ENCODE measurements around the gene DDX20.

Gene DDX20

GRCh38 chr1:111732718-111733117, 23.0 kb upstream of the DDX20 start:
- Histone ChIP-seq H3K4me3 (ENCODE audit: low read depth, low read length, poor library complexity, severe bottlenecking) (no peak overlapping the region), H3K4me1 (ENCODE audit: insufficient read depth, low read length, severe bottlenecking) (peaks cover 8% of the 10 kb centered on the region), H3K9me2 (ENCODE audit: low read depth, low read length) (no peaks in the 10 kb centered on the region), H4K20me1 (ENCODE audit: insufficient read depth, low read length) (no peaks in the 10 kb centered on the region), H2AFZ (ENCODE audit: low read length) (no peak overlapping the region), H3K27ac (ENCODE audit: low read depth, low read length, poor library complexity, severe bottlenecking) (no peak overlapping the region), H3K36me3 (ENCODE audit: insufficient read depth, low read length) (no peaks in the 10 kb centered on the region), H3F3A (ENCODE audit: insufficient read depth, low read length) (no peaks in the 10 kb centered on the region), H3K79me2 (ENCODE audit: insufficient read depth, low read length) (no peaks in the 10 kb centered on the region), H3K4me2 (ENCODE audit: low read length) (no peak overlapping the region), H3K9me3 (ENCODE audit: low read length) (no peaks in the 10 kb centered on the region), H3K9ac (ENCODE audit: low read length) (no peak overlapping the region), H3K27me3 (ENCODE audit: insufficient read depth, low read length) (no peaks in the 10 kb centered on the region)
- no peak for TF ChIP-seq EZH2 (IDR thresholded peaks at IDR 0.05; ENCODE audit: borderline replicate concordance, low read length)
- no peak for TF ChIP-seq CTCF (IDR thresholded peaks at IDR 0.05; ENCODE audit: low read length)

- H3K9me2 ChIP-seq (ENCODE audit: low read depth, low read length) = no peaks in the 10 kb centered on the region
- H3K4me2 ChIP-seq (ENCODE audit: low read length) = no peak overlapping the region
- no peak for TF ChIP-seq CTCF (IDR thresholded peaks at IDR 0.05; ENCODE audit: low read length)
- no peak for TF ChIP-seq EZH2 (IDR thresholded peaks at IDR 0.05; ENCODE audit: borderline replicate concordance, low read length)
- no peaks in the 10 kb centered on the region for H3K36me3 ChIP-seq (ENCODE audit: insufficient read depth, low read length)
- H4K20me1 ChIP-seq (ENCODE audit: insufficient read depth, low read length) = no peaks in the 10 kb centered on the region
- no peaks in the 10 kb centered on the region for H3K79me2 ChIP-seq (ENCODE audit: insufficient read depth, low read length)
- no peaks in the 10 kb centered on the region for H3K9me3 ChIP-seq (ENCODE audit: low read length)
- H3K4me3 ChIP-seq (ENCODE audit: low read depth, low read length, poor library complexity, severe bottlenecking) = no peak overlapping the region
- no peak overlapping the region for H2AFZ ChIP-seq (ENCODE audit: low read length)
- H3F3A ChIP-seq (ENCODE audit: insufficient read depth, low read length) = no peaks in the 10 kb centered on the region
- no peak overlapping the region for H3K9ac ChIP-seq (ENCODE audit: low read length)
- no peaks in the 10 kb centered on the region for H3K27me3 ChIP-seq (ENCODE audit: insufficient read depth, low read length)
- H3K4me1 ChIP-seq (ENCODE audit: insufficient read depth, low read length, severe bottlenecking) = peaks cover 15% of the 10 kb centered on the region
- no peak overlapping the region for H3K27ac ChIP-seq (ENCODE audit: low read depth, low read length, poor library complexity, severe bottlenecking)
Observed at GRCh38 chr1:111733183-111733991, 22.3 kb upstream of the DDX20 start.

- no peaks in the 10 kb centered on the region for H3K36me3 ChIP-seq (ENCODE audit: insufficient read depth, low read length)
- H4K20me1 ChIP-seq (ENCODE audit: insufficient read depth, low read length) = no peaks in the 10 kb centered on the region
- H3K27ac ChIP-seq (ENCODE audit: low read depth, low read length, poor library complexity, severe bottlenecking) = no peak overlapping the region
- no peaks in the 10 kb centered on the region for H3K79me2 ChIP-seq (ENCODE audit: insufficient read depth, low read length)
- no peaks in the 10 kb centered on the region for H3K9me3 ChIP-seq (ENCODE audit: low read length)
- H3K27me3 ChIP-seq (ENCODE audit: insufficient read depth, low read length) = no peaks in the 10 kb centered on the region
- no peaks in the 10 kb centered on the region for H3F3A ChIP-seq (ENCODE audit: insufficient read depth, low read length)
- peaks cover 18% of the 10 kb centered on the region for H3K4me1 ChIP-seq (ENCODE audit: insufficient read depth, low read length, severe bottlenecking)
- H3K4me2 ChIP-seq (ENCODE audit: low read length) = no peak overlapping the region
- no peak for TF ChIP-seq EZH2 (IDR thresholded peaks at IDR 0.05; ENCODE audit: borderline replicate concordance, low read length)
- TF ChIP-seq CTCF (IDR thresholded peaks at IDR 0.05; ENCODE audit: low read length) = no peak
- no peak overlapping the region for H3K4me3 ChIP-seq (ENCODE audit: low read depth, low read length, poor library complexity, severe bottlenecking)
- no peaks in the 10 kb centered on the region for H3K9me2 ChIP-seq (ENCODE audit: low read depth, low read length)
- no peak overlapping the region for H2AFZ ChIP-seq (ENCODE audit: low read length)
- H3K9ac ChIP-seq (ENCODE audit: low read length) = no peak overlapping the region
Observed at GRCh38 chr1:111733992-111734341, 21.7 kb upstream of the DDX20 start.
